ENCODE measurements around the gene SRD5A3. TPM values are rescaled to one million over a fixed set of nuclear protein-coding genes. Genes with fewer than 3 reads are reported as not detected.

SRD5A3 gene
- total RNA-seq, 1 donor: 2.7 TPM

GRCh38 chr4:55399581-55399980, 53.5 kb downstream of the SRD5A3 start:
- Histone ChIP-seq H3K4me3 (ENCODE audit: low read length) (no peak overlapping the region), H3K4me1 (ENCODE audit: insufficient read depth, low read length) (peaks cover 42% of the 10 kb centered on the region), H3K9me3 (ENCODE audit: low read depth, low read length) (no peaks in the 10 kb centered on the region), H3K27me3 (ENCODE audit: insufficient read depth, low read length) (no peaks in the 10 kb centered on the region)

- Histone ChIP-seq H3K9me3 (ENCODE audit: low read depth, low read length) (no peaks in the 10 kb centered on the region), H3K4me1 (ENCODE audit: insufficient read depth, low read length) (peaks cover 16% of the 10 kb centered on the region), H3K4me3 (ENCODE audit: low read length) (no peak overlapping the region), H3K27me3 (ENCODE audit: insufficient read depth, low read length) (no peaks in the 10 kb centered on the region)
Measured at GRCh38 chr4:55405073-55405472, 59.0 kb downstream of the SRD5A3 start.

- Histone ChIP-seq H3K27me3 (ENCODE audit: insufficient read depth, low read length) (no peaks in the 10 kb centered on the region), H3K4me3 (ENCODE audit: low read length) (no peak overlapping the region), H3K4me1 (ENCODE audit: insufficient read depth, low read length) (peaks cover 16% of the 10 kb centered on the region), H3K9me3 (ENCODE audit: low read depth, low read length) (no peaks in the 10 kb centered on the region)
Measured at GRCh38 chr4:55406545-55406944, 60.5 kb downstream of the SRD5A3 start.

- Histone ChIP-seq H3K4me1 (ENCODE audit: insufficient read depth, low read length) (peaks cover 16% of the 10 kb centered on the region), H3K9me3 (ENCODE audit: low read depth, low read length) (no peaks in the 10 kb centered on the region), H3K27me3 (ENCODE audit: insufficient read depth, low read length) (no peaks in the 10 kb centered on the region), H3K4me3 (ENCODE audit: low read length) (no peak overlapping the region)
Measured at GRCh38 chr4:55407119-55407518, 61.1 kb downstream of the SRD5A3 start.

- H3K27me3 ChIP-seq (ENCODE audit: insufficient read depth, low read length): no peaks in the 10 kb centered on the region
- peaks cover 16% of the 10 kb centered on the region for H3K4me1 ChIP-seq (ENCODE audit: insufficient read depth, low read length)
- H3K4me3 ChIP-seq (ENCODE audit: low read length): no peak overlapping the region
- no peaks in the 10 kb centered on the region for H3K9me3 ChIP-seq (ENCODE audit: low read depth, low read length)
Measured at GRCh38 chr4:55407764-55408163, 61.7 kb downstream of the SRD5A3 start.

- Histone ChIP-seq H3K9me3 (ENCODE audit: low read depth, low read length) (no peaks in the 10 kb centered on the region), H3K27me3 (ENCODE audit: insufficient read depth, low read length) (no peaks in the 10 kb centered on the region), H3K4me1 (ENCODE audit: insufficient read depth, low read length) (peaks cover 13% of the 10 kb centered on the region), H3K4me3 (ENCODE audit: low read length) (no peak overlapping the region)
Measured at GRCh38 chr4:55409468-55410171, 63.6 kb downstream of the SRD5A3 start.

GRCh38 chr4:55410431-55410830, 64.4 kb downstream of the SRD5A3 start:
- H3K4me1 ChIP-seq (ENCODE audit: insufficient read depth, low read length): peaks cover 12% of the 10 kb centered on the region
- H3K4me3 ChIP-seq (ENCODE audit: low read length): no peak overlapping the region
- H3K9me3 ChIP-seq (ENCODE audit: low read depth, low read length): no peaks in the 10 kb centered on the region
- H3K27me3 ChIP-seq (ENCODE audit: insufficient read depth, low read length): no peaks in the 10 kb centered on the region

GRCh38 chr4:55411621-55412020, 65.6 kb downstream of the SRD5A3 start:
- Histone ChIP-seq H3K27me3 (ENCODE audit: insufficient read depth, low read length) (no peaks in the 10 kb centered on the region), H3K9me3 (ENCODE audit: low read depth, low read length) (no peaks in the 10 kb centered on the region), H3K4me3 (ENCODE audit: low read length) (no peak overlapping the region), H3K4me1 (ENCODE audit: insufficient read depth, low read length) (peaks cover 12% of the 10 kb centered on the region)

GRCh38 chr4:55416176-55416575, 70.1 kb downstream of the SRD5A3 start:
- Histone ChIP-seq H3K4me1 (ENCODE audit: insufficient read depth, low read length) (no peaks in the 10 kb centered on the region), H3K27me3 (ENCODE audit: insufficient read depth, low read length) (no peaks in the 10 kb centered on the region), H3K9me3 (ENCODE audit: low read depth, low read length) (no peaks in the 10 kb centered on the region), H3K4me3 (ENCODE audit: low read length) (no peak overlapping the region)

Other genes with a start within 250 kb of the SRD5A3 start
- not detected for gene KDR, start 220.6 kb upstream of the SRD5A3 start, total RNA-seq
- 48.4 TPM for gene TMEM165, start 49.7 kb downstream of the SRD5A3 start, total RNA-seq
- gene CLOCK, start 200.7 kb downstream of the SRD5A3 start, total RNA-seq: 8.2 TPM
- gene PDCL2, start 246.0 kb downstream of the SRD5A3 start, total RNA-seq: not detected